Thoracic aorta (tissue), 2 donors: ENCODE data around the gene XAB2. TPM values are rescaled to one million over a fixed set of nuclear protein-coding genes. Genes with fewer than 3 reads are reported as not detected.

ENCODE experiments used
- ATAC-seq: fragments of 150-250 bp; one replicate; pipeline ENCODE4 v1.8.0; 2017; ENCODE audit warnings: low read depth; ENCODE audit not compliant: insufficient number of reproducible peaks, low FRiP score
- DNase-seq: peaks from one replicate; pipeline ENCODE4 v3.0.0-alpha.2; 2020; ENCODE audit warnings: low spot score
- H3K27ac ChIP-seq, 2 donors: fragments of 200-600 bp; sonication (generic); 1 replicate in 1 of 2; 2 replicates in 1 of 2; pipeline ENCODE4 v1.5.1; 2016; ENCODE audit warnings: mild to moderate bottlenecking in 2 of 2, moderate library complexity in 2 of 2
- H3K27me3 ChIP-seq: fragments of 200-600 bp; sonication (generic); replicated peaks from 2 replicates; pipeline ENCODE4 v1.6.0; 2016; ENCODE audit warnings: mild to moderate bottlenecking; ENCODE audit not compliant: insufficient read depth
- H3K36me3 ChIP-seq: fragments of 200-600 bp; sonication (generic); one replicate; pipeline ENCODE4 v1.5.1; 2016
- H3K4me1 ChIP-seq, 2 donors: fragments of 200-600 bp; sonication (generic); 1 replicate in 1 of 2; 2 replicates in 1 of 2; pipeline versions ENCODE4 v1.5.1 to v1.6.0; 2016; ENCODE audit warnings: low read depth in 2 of 2, mild to moderate bottlenecking in 1 of 2; ENCODE audit not compliant: control insufficient read depth in 1 of 2
- H3K4me3 ChIP-seq: fragments of 200-600 bp; sonication (generic); 2 replicates; pipeline ENCODE4 v1.5.1; 2016; ENCODE audit warnings: mild to moderate bottlenecking
- H3K9me3 ChIP-seq: fragments of 200-600 bp; sonication (generic); 2 replicates; pipeline ENCODE4 v1.5.1; 2016
- CTCF ChIP-seq: fragments of 200-600 bp; sonication (generic); IDR thresholded peaks from one replicate; pipeline ENCODE4 v1.5.1; 2019; ENCODE audit warnings: antibody characterized with exemption
- total RNA-seq, 2 donors: library from RNA; depleted of rRNA; stranded (reverse); fragments of >200 nt; gene quantifications; one replicate each; pipeline versions ENCODE4 v1.1.0 to v1.2.3, GENCODE V29; 2016

XAB2 gene
- total RNA-seq, 2 donors from 2014 or later = 34.1 to 40.6 TPM

- no peaks in the 10 kb centered on the region for H3K27me3 ChIP-seq
- H3K27ac ChIP-seq = no peak overlapping the region
- DNase-seq (no peak), ATAC-seq (no peak)
- H3K4me1 ChIP-seq = no peaks in the 10 kb centered on the region
- no peak for TF ChIP-seq CTCF
- peaks cover 46% of the 10 kb centered on the region for H3K36me3 ChIP-seq
- no peaks in the 10 kb centered on the region for H3K9me3 ChIP-seq
- no peak overlapping the region for H3K4me3 ChIP-seq
Observed at GRCh38 chr19:7619671-7620441, 9.5 kb downstream of the XAB2 start.

GRCh38 chr19:7618771-7619510 lies 10.4 kb downstream of the XAB2 start:
- Histone ChIP-seq H3K27ac (no peak overlapping the region), H3K4me3 (no peak overlapping the region), H3K36me3 (peaks cover 43% of the 10 kb centered on the region), H3K9me3 (no peaks in the 10 kb centered on the region), H3K4me1 (no peaks in the 10 kb centered on the region), H3K27me3 (no peaks in the 10 kb centered on the region)
- ATAC-seq (no peak), DNase-seq (no peak)
- no peak for TF ChIP-seq CTCF

- H3K27me3 ChIP-seq = no peaks in the 10 kb centered on the region
- ATAC-seq (no peak), DNase-seq (no peak)
- H3K4me1 ChIP-seq = no peaks in the 10 kb centered on the region
- no peak overlapping the region for H3K27ac ChIP-seq
- H3K4me3 ChIP-seq = no peak overlapping the region
- no peak for TF ChIP-seq CTCF
- peaks cover 37% of the 10 kb centered on the region for H3K36me3 ChIP-seq
- H3K9me3 ChIP-seq = no peaks in the 10 kb centered on the region
Observed at GRCh38 chr19:7618348-7618747, 11.0 kb downstream of the XAB2 start.

GRCh38 chr19:7617735-7618134 lies 11.6 kb downstream of the XAB2 start:
- Histone ChIP-seq H3K27me3 (no peaks in the 10 kb centered on the region), H3K27ac (no peak overlapping the region), H3K9me3 (no peaks in the 10 kb centered on the region), H3K4me1 (no peaks in the 10 kb centered on the region), H3K36me3 (peaks cover 31% of the 10 kb centered on the region), H3K4me3 (no peak overlapping the region)
- DNase-seq (no peak), ATAC-seq (no peak)
- TF ChIP-seq CTCF = no peak

GRCh38 chr19:7617172-7617571 lies 12.2 kb downstream of the XAB2 start:
- DNase-seq = no peak
- Histone ChIP-seq H3K4me3 (no peak overlapping the region), H3K27me3 (no peaks in the 10 kb centered on the region), H3K27ac (no peak overlapping the region), H3K9me3 (no peaks in the 10 kb centered on the region), H3K36me3 (peaks cover 25% of the 10 kb centered on the region), H3K4me1 (no peaks in the 10 kb centered on the region)
- no peak for ATAC-seq
- TF ChIP-seq CTCF = no peak
